ENCODE measurements around the gene GRM1.

GRCh38 chr6:146027586-146028251 lies 1.1 kb upstream of the GRM1 start:
- no peak for TF ChIP-seq CTCF (IDR thresholded peaks at IDR 0.05)
- TF ChIP-seq POLR2A (IDR thresholded peaks at IDR 0.05), result no peak

Measured in lower leg skin (tissue), 3 donors.